ENCODE measurements around the gene OPA3.

DNA sequence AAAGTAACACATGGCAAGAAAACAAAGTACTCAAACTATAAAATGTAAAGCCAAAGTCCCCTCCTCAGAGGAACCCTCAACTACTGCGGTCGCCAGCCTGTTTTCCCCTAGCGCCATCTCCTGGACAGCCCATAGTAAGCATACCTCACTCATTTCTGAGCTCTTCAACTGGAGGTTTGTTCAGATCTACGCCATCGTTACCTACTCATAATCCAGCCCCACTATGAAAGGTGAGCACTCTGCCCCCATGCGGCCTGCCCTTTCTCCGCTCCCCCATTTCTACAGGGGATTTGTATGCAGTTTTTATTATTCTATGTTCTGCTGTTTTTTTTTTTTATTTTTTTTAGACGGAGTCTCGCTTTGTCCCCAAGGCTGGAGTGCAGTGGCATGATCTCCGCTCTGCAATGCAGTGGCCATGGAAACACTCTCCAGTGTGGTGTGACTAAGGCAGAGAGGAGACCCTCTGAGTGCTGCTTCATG, 26.2 kb downstream of the OPA3 start:
- TF ChIP-seq POLR2AphosphoS5 (IDR thresholded peaks at IDR 0.05), result no peak
- no peak for TF ChIP-seq EZH2 (IDR thresholded peaks at IDR 0.05; ENCODE audit: borderline replicate concordance, insufficient read depth, low read length, poor library complexity, severe bottlenecking)
- TF ChIP-seq RAD21 (conservative IDR thresholded peaks at IDR 0.05), result peak; percentile 24
- TF ChIP-seq, protein P1, sequence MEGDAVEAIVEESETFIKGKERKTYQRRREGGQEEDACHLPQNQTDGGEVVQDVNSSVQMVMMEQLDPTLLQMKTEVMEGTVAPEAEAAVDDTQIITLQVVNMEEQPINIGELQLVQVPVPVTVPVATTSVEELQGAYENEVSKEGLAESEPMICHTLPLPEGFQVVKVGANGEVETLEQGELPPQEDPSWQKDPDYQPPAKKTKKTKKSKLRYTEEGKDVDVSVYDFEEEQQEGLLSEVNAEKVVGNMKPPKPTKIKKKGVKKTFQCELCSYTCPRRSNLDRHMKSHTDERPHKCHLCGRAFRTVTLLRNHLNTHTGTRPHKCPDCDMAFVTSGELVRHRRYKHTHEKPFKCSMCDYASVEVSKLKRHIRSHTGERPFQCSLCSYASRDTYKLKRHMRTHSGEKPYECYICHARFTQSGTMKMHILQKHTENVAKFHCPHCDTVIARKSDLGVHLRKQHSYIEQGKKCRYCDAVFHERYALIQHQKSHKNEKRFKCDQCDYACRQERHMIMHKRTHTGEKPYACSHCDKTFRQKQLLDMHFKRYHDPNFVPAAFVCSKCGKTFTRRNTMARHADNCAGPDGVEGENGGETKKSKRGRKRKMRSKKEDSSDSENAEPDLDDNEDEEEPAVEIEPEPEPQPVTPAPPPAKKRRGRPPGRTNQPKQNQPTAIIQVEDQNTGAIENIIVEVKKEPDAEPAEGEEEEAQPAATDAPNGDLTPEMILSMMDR (IDR thresholded peaks at IDR 0.05; ENCODE audit: poor library complexity, severe bottlenecking), result peak; percentile 55
- TF ChIP-seq, protein P2, sequence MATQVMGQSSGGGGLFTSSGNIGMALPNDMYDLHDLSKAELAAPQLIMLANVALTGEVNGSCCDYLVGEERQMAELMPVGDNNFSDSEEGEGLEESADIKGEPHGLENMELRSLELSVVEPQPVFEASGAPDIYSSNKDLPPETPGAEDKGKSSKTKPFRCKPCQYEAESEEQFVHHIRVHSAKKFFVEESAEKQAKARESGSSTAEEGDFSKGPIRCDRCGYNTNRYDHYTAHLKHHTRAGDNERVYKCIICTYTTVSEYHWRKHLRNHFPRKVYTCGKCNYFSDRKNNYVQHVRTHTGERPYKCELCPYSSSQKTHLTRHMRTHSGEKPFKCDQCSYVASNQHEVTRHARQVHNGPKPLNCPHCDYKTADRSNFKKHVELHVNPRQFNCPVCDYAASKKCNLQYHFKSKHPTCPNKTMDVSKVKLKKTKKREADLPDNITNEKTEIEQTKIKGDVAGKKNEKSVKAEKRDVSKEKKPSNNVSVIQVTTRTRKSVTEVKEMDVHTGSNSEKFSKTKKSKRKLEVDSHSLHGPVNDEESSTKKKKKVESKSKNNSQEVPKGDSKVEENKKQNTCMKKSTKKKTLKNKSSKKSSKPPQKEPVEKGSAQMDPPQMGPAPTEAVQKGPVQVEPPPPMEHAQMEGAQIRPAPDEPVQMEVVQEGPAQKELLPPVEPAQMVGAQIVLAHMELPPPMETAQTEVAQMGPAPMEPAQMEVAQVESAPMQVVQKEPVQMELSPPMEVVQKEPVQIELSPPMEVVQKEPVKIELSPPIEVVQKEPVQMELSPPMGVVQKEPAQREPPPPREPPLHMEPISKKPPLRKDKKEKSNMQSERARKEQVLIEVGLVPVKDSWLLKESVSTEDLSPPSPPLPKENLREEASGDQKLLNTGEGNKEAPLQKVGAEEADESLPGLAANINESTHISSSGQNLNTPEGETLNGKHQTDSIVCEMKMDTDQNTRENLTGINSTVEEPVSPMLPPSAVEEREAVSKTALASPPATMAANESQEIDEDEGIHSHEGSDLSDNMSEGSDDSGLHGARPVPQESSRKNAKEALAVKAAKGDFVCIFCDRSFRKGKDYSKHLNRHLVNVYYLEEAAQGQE (IDR thresholded peaks at IDR 0.05; ENCODE audit: borderline replicate concordance), result no peak
- TF ChIP-seq SMC3 (conservative IDR thresholded peaks at IDR 0.05; ENCODE audit: poor library complexity), result peak; percentile 28
- TF ChIP-seq EP300 (conservative IDR thresholded peaks at IDR 0.05; ENCODE audit: poor library complexity, severe bottlenecking), result no peak

All from neural cell (in vitro differentiated cells).